HG03175 (cell line): ENCODE data around the gene POLR1D.

Experiments used
- ATAC-seq: cut with Tn5 transposase; IDR thresholded peaks from one replicate; pipeline ENCODE4 v1.9.1; 2021; ENCODE audit warnings: mild to moderate bottlenecking, moderate library complexity; ENCODE audit not compliant: unreplicated experiment

The POLR1D gene, protein sequence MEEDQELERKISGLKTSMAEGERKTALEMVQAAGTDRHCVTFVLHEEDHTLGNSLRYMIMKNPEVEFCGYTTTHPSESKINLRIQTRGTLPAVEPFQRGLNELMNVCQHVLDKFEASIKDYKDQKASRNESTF

GRCh38 chr13:27621366-27622101 is at the start of gene POLR1D:
Gene POLR1D (plus strand): TSS chr13:27621892. CDS start chr13:27621984, 92 bp downstream.
- ATAC-seq: peak; percentile 56

DNA sequence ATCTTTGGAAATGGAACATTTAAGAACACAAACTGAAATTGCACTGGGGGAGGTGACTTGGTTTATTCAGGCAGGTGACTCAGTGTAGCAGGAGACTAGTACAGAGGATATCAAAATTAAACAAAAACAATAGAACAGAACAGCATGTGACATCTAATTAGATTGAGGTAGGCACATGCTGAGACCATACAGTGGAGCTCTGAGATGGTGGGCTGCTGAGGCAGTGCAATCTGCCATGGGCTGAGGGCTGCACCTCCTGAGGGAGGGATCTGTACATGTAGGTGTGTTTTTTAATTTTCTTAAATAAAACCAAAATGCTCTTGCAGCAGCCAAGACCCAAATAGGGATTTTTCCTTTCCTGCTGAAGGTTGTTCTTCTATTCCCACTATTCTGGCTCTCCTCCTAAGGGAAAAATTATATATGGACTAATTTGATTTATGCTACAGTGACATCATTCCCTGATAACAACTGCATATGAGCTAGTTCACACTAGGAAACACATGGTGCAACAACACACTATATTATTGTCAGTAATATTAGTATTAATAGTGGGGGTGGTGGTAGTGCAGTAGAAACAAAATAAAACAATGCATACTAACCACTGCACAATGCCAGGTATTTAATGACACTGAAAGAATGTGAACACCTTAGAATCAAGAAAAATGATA is 49.3 kb upstream of the POLR1D start:
- ATAC-seq: no peak

- no peak for ATAC-seq
Observed at GRCh38 chr13:27573265-27573664, 48.4 kb upstream of the POLR1D start.

DNA sequence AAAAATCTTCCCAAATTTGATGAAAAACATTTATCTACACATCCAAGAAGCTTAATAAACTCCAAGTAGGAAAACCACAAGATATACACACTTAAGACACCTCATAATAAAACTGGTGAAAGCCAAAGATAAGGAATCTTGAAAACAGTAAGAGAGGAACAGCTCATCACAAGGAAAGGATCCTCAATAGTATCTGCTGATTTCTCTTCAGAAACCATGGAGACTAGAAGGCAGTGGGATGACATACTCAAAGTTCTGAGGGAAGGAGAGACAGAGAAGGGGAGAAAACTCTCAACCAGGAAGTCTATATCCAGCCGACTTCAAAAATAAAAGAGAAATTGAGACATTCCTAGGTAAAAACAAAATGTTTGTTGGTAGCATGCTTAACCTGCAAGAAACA is 47.0 kb upstream of the POLR1D start:
- no peak for ATAC-seq

- no peak for ATAC-seq
Observed at GRCh38 chr13:27578121-27579030, 43.3 kb upstream of the POLR1D start.

- no peak for ATAC-seq
Observed at GRCh38 chr13:27583645-27584044, 38.0 kb upstream of the POLR1D start.

- ATAC-seq: no peak
Observed at GRCh38 chr13:27587095-27587746, 34.5 kb upstream of the POLR1D start.

- ATAC-seq: no peak
Observed at GRCh38 chr13:27588405-27588804, 33.3 kb upstream of the POLR1D start.

- no peak for ATAC-seq
Observed at GRCh38 chr13:27592865-27593264, 28.8 kb upstream of the POLR1D start.

DNA sequence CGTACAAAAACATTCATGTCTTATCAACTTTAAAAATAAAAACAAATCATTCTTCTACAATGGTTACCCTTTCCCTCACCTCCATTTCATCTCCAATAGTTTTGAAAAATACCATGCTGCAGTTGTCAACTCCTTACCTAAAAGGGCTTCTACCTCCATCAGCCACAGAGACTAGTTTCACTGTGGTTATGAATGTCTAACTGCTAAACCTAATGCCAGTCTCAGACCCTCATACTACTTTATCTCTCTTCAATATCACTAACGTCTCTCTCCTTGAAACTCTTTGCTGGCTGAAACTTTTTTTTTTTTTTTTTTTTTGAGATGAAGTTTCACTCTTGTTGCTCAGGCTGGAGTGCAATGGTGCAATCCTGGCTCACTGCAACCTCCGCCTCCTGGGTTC is 28.4 kb upstream of the POLR1D start:
- no peak for ATAC-seq

DNA sequence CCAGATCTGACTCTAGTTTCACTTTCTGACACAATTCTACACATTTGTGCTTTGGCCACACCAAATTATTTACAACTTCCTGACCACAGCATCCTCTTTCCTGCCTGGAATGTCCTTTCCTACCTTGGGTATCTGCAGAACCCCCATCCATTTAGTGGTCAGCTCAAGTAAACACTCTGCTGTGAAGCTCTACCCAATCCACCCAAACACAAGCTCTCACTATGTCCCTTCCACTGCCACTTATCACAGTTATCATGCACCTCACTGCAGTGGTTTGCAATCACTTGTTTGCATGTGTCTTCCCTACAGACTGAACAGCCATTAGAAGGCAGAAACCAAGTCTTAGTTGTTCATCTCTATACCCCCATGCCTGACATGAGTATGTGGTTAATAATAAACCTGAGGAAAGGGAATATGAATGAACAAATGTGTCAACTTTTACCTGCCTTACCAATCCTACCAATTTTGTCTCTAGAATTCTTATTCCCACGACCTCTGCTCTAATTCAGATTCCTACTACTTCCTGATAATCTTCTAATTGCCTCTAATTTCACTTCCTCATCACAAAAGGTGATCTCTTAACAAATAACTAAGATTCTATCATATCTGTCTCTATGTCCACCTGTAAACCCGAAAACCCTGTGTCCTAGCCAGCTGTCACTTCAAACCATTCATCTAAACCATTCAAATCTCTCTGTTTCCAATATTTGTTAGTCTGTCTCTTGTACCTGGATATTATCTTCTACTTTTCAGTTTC is 26.5 kb upstream of the POLR1D start:
- ATAC-seq: no peak

DNA sequence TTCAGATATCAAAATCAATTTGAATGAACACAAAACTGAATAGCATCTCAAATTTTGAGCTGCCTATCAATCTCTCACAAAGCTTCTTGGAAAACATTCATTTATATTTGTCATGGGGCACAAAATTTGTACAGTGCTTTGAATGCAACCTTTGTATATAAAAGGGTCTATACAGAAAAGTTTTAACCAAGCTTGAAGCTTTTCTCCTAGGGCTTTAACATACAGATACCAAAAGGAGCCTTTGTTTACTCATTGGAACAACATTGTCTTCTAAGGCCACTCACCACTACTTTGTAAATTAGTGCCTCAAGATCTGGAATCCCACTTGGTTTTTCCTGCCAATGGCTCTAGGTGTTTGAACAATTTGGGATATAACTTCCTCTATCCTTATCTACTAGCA is 22.6 kb upstream of the POLR1D start:
- ATAC-seq: no peak

DNA sequence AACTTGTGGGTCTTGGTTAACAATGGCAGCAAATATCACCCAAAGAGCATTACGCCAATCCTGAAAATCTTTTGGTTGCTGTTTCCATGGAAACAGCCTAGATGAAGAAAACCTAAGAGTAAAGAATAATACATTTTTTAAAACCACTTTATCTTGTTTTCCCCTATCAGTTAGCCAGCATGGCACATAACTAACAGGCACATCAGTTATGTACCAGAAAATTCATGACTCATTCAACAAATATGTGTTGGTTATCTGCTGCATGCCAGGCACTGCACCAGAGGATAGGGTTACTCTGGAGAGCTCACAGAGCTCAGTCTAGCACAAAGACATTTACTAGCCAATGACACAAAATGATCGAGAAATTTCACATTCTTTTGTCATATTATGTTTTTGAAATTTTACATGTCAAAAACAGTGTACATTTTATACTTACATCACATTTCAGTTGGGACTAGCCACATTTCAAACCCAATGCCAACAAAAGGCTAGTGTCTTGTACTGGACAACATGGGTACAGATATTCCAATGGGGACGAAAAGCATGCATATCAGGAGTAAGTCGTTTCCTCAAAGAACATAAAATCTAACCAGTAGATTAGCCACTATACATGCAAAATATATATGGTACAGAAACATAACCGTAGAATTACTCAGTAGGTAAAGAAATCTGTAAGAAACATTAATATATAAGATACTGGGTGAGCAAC is 21.7 kb upstream of the POLR1D start:
- no peak for ATAC-seq

DNA sequence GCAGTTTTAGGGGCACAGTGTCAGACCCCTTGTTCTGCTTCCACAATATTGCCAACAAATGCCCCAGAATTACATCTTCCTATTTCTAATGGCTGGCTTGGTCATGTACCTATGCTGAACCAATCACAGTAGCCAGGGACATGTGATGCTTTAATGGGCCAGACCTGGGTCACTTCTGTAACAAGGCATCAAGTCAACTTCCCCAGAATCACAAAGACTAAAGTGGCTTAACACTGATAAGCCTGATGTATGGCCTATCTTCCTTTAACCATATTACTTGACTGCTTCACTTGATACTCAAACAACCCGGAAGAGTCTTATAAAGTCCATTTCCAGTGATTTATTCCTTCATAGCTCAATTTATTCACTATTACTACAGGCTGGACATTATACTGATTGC is 21.0 kb upstream of the POLR1D start:
- no peak for ATAC-seq

- no peak for ATAC-seq
Observed at GRCh38 chr13:27601208-27601607, 20.5 kb upstream of the POLR1D start.

DNA sequence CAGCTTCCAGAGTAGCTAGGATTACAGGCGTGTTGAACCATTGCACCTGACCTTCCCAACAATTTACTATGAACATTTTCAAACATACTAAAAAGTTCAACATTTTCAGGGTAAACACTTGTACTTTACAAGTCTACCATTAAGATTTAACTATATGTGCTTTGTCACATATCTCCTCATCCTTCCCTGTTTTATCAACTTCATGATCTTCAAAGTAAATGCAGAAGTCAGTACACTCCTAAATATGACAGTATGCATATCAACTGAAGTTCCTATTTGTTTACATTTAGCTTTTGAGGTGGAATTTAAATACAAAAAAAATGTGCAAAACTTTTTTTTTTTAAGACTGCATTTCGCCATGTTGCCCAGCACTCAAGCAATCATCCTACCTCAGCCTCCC is 19.9 kb upstream of the POLR1D start:
- ATAC-seq: no peak

GRCh38 chr13:27605099-27605498 is 16.6 kb upstream of the POLR1D start:
- ATAC-seq: no peak

GRCh38 chr13:27605610-27606200 is 16.0 kb upstream of the POLR1D start:
- ATAC-seq: no peak

DNA sequence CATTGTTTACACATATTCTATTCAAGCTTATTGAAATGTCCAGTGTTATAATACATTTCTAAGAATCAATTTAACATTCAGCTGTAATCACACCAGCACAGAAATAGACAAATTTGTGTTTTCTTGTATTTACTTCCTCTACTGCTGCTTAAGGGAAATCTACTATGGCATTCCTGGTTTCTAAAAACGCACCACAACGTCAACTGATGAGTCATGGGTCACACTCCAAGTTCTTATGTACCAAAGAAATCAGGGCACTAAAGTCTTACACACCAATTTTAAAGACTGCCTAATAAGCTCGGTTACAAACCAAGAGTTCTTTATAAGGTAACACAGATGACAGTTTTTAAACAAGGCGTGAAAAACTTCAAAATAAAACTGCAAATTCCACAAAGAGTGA is 14.6 kb upstream of the POLR1D start:
- no peak for ATAC-seq
